Esophagus (tissue), 2 donors: ENCODE measurements around the gene C2orf92. TPM values are rescaled to one million over a fixed set of nuclear protein-coding genes. Genes with fewer than 3 reads are reported as not detected.

Source experiments
- H3K27ac ChIP-seq, 2 donors: one replicate each; pipeline ENCODE4 v1.5.1; 2013; ENCODE audit warnings: low read depth in 2 of 2, mild to moderate bottlenecking in 2 of 2, inconsistent platforms in 1 of 2, low read length in 1 of 2, moderate library complexity in 1 of 2
- H3K27me3 ChIP-seq, 2 donors: one replicate each; pipeline ENCODE4 v1.6.1; 2013; ENCODE audit warnings: low read length in 2 of 2, control low read depth in 1 of 2, mild to moderate bottlenecking in 1 of 2; ENCODE audit not compliant: insufficient read depth in 2 of 2, control insufficient read depth in 1 of 2
- H3K36me3 ChIP-seq, 2 donors: one replicate each; pipeline ENCODE4 v1.6.1; 2013; ENCODE audit warnings: low read length in 1 of 2; ENCODE audit not compliant: control insufficient read depth in 2 of 2, insufficient read depth in 2 of 2
- H3K4me1 ChIP-seq, 2 donors: one replicate each; pipeline ENCODE4 v1.6.1; 2013; ENCODE audit warnings: low read length in 1 of 2; ENCODE audit not compliant: control insufficient read depth in 2 of 2, insufficient read depth in 2 of 2
- H3K4me3 ChIP-seq, 2 donors: one replicate each; pipeline ENCODE4 v1.5.1; 2013; ENCODE audit warnings: low read length in 2 of 2, mild to moderate bottlenecking in 2 of 2, low read depth in 1 of 2, moderate library complexity in 1 of 2
- H3K9me3 ChIP-seq, 2 donors: one replicate each; pipeline ENCODE4 v1.6.1; 2013; ENCODE audit warnings: mild to moderate bottlenecking in 2 of 2, low read depth in 1 of 2, low read length in 1 of 2, moderate library complexity in 1 of 2; ENCODE audit not compliant: control insufficient read depth in 2 of 2, insufficient read depth in 1 of 2
- WGBS, 2 donors: extraction: QIAGEN DNeasy Blood & Tissue Kit; methylation state at CpG; one replicate each; pipeline ENCODE4 v1.1.7; 2013; 5-methylcytosine and 5-hydroxymethylcytosine counted together
- polyA plus RNA-seq, 2 donors: library from polyadenylated mRNA; stranded (reverse); fragments of 200-250 nt; gene quantifications; one replicate each; pipeline ENCODE4 v1.2.3, GENCODE V29; 2013
- donor health status: healthy with polysubstance abuse.
- donor health status: Bipolar disorder and iron deficiency.

Gene C2orf92
- polyA plus RNA-seq, 2 donors: 1.8 to 14.3 TPM

DNA sequence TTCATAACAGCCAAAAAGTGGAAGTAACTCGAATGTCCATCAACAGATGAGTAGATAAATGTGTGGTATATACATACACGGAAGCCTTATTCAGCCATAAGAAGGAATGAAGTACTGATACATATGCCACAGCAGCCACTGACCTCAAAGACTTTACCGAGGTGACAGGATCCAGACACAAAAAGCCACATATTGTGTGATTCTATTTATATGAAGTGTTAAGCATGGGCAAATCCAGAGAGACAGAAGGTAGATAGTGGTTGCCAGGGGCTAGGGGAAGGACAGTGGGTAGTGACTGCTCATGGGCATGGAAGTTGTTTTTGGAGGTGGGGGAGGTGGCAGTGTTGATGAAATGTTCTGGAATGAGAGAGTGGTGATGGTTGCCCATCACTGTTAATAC, 77.8 kb downstream of the C2orf92 start:
- no peaks in the 10 kb centered on the region for H3K27me3 ChIP-seq
- peaks cover 0 to 5% of the 10 kb centered on the region in 2 donors for H3K36me3 ChIP-seq
- no peak overlapping the region for H3K4me3 ChIP-seq
- no peaks in the 10 kb centered on the region for H3K9me3 ChIP-seq
- H3K4me1 ChIP-seq: no peaks in the 10 kb centered on the region
- whole genome bisulfite sequencing, 2 donors: 69 to 72% methylated on average over 3 of the region's 3 CpGs
- H3K27ac ChIP-seq: peak overlapping the region in 1 of 2 donors; percentile 9

DNA sequence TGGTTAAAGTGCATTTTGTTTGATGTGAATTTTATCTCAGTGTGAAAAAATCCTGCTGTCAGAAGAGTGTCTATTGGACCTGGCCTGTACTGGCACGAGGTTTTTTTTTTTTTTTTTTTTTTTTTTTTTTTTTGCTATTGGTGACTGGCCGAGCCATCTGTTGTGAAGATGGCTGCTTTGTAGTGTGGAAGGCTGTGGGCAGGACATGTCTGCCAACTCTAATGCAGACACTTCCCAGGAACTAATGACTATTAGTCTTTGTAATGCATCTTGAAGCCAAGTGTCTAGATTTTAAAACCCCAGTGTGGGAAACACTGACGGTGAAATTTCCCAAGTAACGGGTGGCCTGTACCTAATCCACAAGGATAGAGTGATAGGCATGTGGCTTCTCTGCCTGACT, 78.2 kb downstream of the C2orf92 start:
- Histone ChIP-seq H3K4me3 (no peak overlapping the region), H3K9me3 (no peaks in the 10 kb centered on the region), H3K36me3 (peaks cover 0 to 5% of the 10 kb centered on the region in 2 donors), H3K27me3 (no peaks in the 10 kb centered on the region), H3K27ac (no peak overlapping the region), H3K4me1 (no peaks in the 10 kb centered on the region)
- WGBS, 2 donors: 70 to 74% methylated on average over 4 of the region's 4 CpGs

DNA sequence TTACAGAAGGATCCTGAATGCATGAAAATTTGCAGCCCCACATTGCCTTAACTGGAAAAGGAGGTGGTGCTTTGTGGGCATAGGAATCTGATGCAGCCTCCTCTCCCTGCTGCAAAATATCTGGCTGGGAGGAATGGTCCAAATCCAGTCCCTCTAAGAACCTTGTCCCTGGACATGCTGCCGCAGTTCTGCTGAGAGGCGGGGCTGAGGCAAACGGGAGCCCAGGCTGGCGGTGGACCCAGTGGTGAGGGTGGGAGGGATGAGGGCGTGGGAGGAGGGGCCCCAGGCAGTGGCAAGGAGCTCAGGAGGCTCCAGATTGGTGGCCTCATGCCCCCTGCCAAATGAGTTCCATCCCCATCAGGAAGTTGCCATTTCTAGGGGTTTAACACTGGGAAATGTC, 80.1 kb downstream of the C2orf92 start:
- Histone ChIP-seq H3K9me3 (no peaks in the 10 kb centered on the region), H3K27me3 (no peaks in the 10 kb centered on the region), H3K27ac (no peak overlapping the region), H3K4me3 (no peak overlapping the region), H3K4me1 (no peaks in the 10 kb centered on the region), H3K36me3 (peaks cover 0 to 5% of the 10 kb centered on the region in 2 donors)
- 49 to 54% methylated on average over 5 of the region's 5 CpGs for WGBS, 2 donors

DNA sequence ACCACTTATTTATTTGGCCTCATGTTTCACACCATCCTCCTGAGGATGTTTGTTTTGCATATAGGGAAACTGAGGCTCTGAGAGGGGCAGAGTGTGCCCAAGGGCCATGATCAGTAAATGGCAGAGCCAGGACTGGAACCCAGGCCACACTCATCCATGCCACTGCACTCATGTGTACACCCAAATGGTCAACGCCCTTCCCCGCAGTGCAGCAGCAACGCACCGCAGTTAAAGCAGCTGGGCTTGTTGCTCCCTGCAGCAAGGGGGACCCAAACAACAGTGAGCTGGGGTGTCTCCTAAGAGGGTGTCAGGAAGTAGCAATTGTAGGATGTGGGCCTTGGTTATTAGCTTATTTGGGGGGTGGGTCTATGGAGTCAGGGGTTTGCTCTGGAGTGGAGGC, 80.5 kb downstream of the C2orf92 start:
- Histone ChIP-seq H3K9me3 (no peaks in the 10 kb centered on the region), H3K36me3 (peaks cover 0 to 5% of the 10 kb centered on the region in 2 donors), H3K4me1 (no peaks in the 10 kb centered on the region), H3K27ac (no peak overlapping the region), H3K27me3 (no peaks in the 10 kb centered on the region), H3K4me3 (no peak overlapping the region)
- 95 to 98% methylated on average over 4 of the region's 4 CpGs for WGBS, 2 donors

DNA sequence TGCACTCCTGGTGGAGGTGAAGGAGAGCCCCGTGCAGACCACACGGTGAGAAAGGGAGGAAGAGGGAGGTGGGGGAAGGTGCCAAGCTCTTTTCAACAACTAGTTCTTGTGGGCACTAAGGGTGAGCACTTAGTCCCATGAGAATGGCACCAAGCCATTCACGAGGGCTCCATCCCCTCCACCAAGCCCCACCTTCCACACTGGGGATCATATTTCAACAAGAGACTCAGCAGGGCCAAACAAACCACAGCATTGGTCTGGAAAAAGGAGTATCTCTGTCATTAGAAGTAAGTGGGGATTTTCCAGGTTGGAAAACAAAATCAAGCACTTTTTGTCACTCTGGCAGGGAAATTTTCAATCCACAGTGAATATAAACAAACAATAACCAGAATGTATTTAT, 82.2 kb downstream of the C2orf92 start:
- Histone ChIP-seq H3K36me3 (peaks cover 0 to 9% of the 10 kb centered on the region in 2 donors), H3K4me3 (no peak overlapping the region), H3K9me3 (no peaks in the 10 kb centered on the region), H3K27ac (no peak overlapping the region), H3K27me3 (no peaks in the 10 kb centered on the region), H3K4me1 (peaks cover 0 to 3% of the 10 kb centered on the region in 2 donors)
- WGBS, 2 donors: 44 to 53% methylated on average over 3 of the region's 3 CpGs

Other genes starting within 250 kb of the C2orf92 start
- gene ANKRD36B, start 79.8 kb upstream of the C2orf92 start, polyA plus RNA-seq: 10 to 100 TPM in 1 of 2 donors, 1 to 10 TPM in 1; 1.8 to 14.3 TPM
- gene COX5B, start 23.7 kb upstream of the C2orf92 start, polyA plus RNA-seq: 100 to 1,000 TPM; 442 to 656 TPM
- gene ACTR1B, start 5.7 kb upstream of the C2orf92 start, polyA plus RNA-seq: 10 to 100 TPM; 39.2 to 40.9 TPM
- gene ZAP70, start 43.9 kb downstream of the C2orf92 start, polyA plus RNA-seq: 1 to 10 TPM; 3.9 to 5.0 TPM